Measurements from ENCODE around the gene CORO2B. TPM values are rescaled to one million over a fixed set of nuclear protein-coding genes. Genes with fewer than 3 reads are reported as not detected.

Gene CORO2B
- polyA plus RNA-seq, 1 of the 3 experiments (the other 2 are of a cell fraction), result 3.6 TPM

- H3K4me2 ChIP-seq, result no peak overlapping the region
- peaks cover 19 to 46% of the 10 kb centered on the region in 2 experiments; a peak in 3 of 4 replicates for H3K4me1 ChIP-seq (ENCODE audit: control insufficient read depth in 1 of 2, insufficient read depth in 2 of 2, low read depth in 1 of 2, low read length in 1 of 2)
- H3K79me2 ChIP-seq (ENCODE audit: insufficient read depth), result no peaks in the 10 kb centered on the region
- CTCF ChIA-PET, result interaction anchor here (0.8 to 3.3 kb wide), 11 partner anchors 10 to 383 kb away, joined by 3 to 16 read pairs (median 4); no protein-coding TSS in a partner anchor
- H3F3A ChIP-seq (replicated peaks; ENCODE audit: insufficient read depth), result no peaks in the 10 kb centered on the region
- DNase-seq, result no peak
- H3K9me2 ChIP-seq, result no peaks in the 10 kb centered on the region
- POLR2A ChIA-PET, result no interaction called here
- WGBS (ENCODE audit: low lambda C conversion rate), result no CpG with 5 or more reads among the region's 5 CpGs
- no peaks in the 10 kb centered on the region for H3K27me3 ChIP-seq (ENCODE audit: insufficient read depth)
- no peak overlapping the region; a peak in 1 of 4 replicates for H3K27ac ChIP-seq (ENCODE audit: low read depth in 2 of 2, low read length in 1 of 2)
- no peak overlapping the region for H3K9ac ChIP-seq
- no peaks in the 10 kb centered on the region for H3K9me3 ChIP-seq
- no peak overlapping the region for H2AFZ ChIP-seq (ENCODE audit: low read depth)
- H3K36me3 ChIP-seq (replicated peaks in 1 of 2; ENCODE audit: control insufficient read depth in 1 of 2, insufficient read depth in 2 of 2, low read length in 1 of 2), result no peaks in the 10 kb centered on the region
- no peaks in the 10 kb centered on the region for H4K20me1 ChIP-seq (ENCODE audit: insufficient read depth)
- TF ChIP-seq MEF2A (IDR thresholded peaks at IDR 0.05; ENCODE audit: borderline replicate concordance, low read depth), result no peak
- no peak for TF ChIP-seq PBX3 (IDR thresholded peaks at IDR 0.05)
- no peak for TF ChIP-seq TAF1 (IDR thresholded peaks at IDR 0.05; ENCODE audit: borderline replicate concordance, low read depth, low read length)
- no peak for TF ChIP-seq TEAD4 (IDR thresholded peaks at IDR 0.05; ENCODE audit: borderline replicate concordance, insufficient read depth)
- no peak for TF ChIP-seq FOXJ3 (CRISPR knock-in tag; IDR thresholded peaks at IDR 0.05)
- no peak for TF ChIP-seq FOSL2 (IDR thresholded peaks at IDR 0.05; ENCODE audit: borderline replicate concordance, low read depth)
- no peak for TF ChIP-seq FOXM1 (IDR thresholded peaks at IDR 0.05; ENCODE audit: low read depth)
- TF ChIP-seq REST (IDR thresholded peaks at IDR 0.05; ENCODE audit: low read depth, low read length), result no peak
- no peak for TF ChIP-seq SIN3A (IDR thresholded peaks at IDR 0.05; ENCODE audit: borderline replicate concordance, low read depth, low read length)
- no peak for TF ChIP-seq SMC3 (IDR thresholded peaks at IDR 0.05; ENCODE audit: low read depth, low read length)
- TF ChIP-seq NFIC (IDR thresholded peaks at IDR 0.05; ENCODE audit: borderline replicate concordance), result no peak
- no peak for TF ChIP-seq RAD21 (IDR thresholded peaks at IDR 0.05; ENCODE audit: low read length)
- TF ChIP-seq GABPA (IDR thresholded peaks at IDR 0.05; ENCODE audit: low read depth), result no peak
- TF ChIP-seq RCOR1 (IDR thresholded peaks at IDR 0.05; ENCODE audit: low read length), result no peak
- H3K4me3 ChIP-seq (ENCODE audit: low read depth in 2 of 2, low read length in 1 of 2), result no peak overlapping the region
These were observed 57.5 kb downstream of the CORO2B start for GRCh38 chr15:68636256-68636655.
